Activated CD4-positive, alpha-beta T cell treated with anti-CD3 and anti-CD28 coated beads, Interleukin-2, amount 50 U/mL, for 24 hours (primary cell): ENCODE data around the gene HARS1.
"Not testable (repeated sequence)": the region's sequence is repeated elsewhere in the genome, so short reads cannot be mapped to it uniquely, and the experiment has no call there.

Source experiments
- DNase-seq, 2 donors: peaks; one replicate each; pipeline ENCODE4 v3.0.0-alpha.2; 2020; ENCODE audit warnings: low read depth in 1 of 2, low spot score in 1 of 2

HARS1 gene, protein sequence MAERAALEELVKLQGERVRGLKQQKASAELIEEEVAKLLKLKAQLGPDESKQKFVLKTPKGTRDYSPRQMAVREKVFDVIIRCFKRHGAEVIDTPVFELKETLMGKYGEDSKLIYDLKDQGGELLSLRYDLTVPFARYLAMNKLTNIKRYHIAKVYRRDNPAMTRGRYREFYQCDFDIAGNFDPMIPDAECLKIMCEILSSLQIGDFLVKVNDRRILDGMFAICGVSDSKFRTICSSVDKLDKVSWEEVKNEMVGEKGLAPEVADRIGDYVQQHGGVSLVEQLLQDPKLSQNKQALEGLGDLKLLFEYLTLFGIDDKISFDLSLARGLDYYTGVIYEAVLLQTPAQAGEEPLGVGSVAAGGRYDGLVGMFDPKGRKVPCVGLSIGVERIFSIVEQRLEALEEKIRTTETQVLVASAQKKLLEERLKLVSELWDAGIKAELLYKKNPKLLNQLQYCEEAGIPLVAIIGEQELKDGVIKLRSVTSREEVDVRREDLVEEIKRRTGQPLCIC

DNA sequence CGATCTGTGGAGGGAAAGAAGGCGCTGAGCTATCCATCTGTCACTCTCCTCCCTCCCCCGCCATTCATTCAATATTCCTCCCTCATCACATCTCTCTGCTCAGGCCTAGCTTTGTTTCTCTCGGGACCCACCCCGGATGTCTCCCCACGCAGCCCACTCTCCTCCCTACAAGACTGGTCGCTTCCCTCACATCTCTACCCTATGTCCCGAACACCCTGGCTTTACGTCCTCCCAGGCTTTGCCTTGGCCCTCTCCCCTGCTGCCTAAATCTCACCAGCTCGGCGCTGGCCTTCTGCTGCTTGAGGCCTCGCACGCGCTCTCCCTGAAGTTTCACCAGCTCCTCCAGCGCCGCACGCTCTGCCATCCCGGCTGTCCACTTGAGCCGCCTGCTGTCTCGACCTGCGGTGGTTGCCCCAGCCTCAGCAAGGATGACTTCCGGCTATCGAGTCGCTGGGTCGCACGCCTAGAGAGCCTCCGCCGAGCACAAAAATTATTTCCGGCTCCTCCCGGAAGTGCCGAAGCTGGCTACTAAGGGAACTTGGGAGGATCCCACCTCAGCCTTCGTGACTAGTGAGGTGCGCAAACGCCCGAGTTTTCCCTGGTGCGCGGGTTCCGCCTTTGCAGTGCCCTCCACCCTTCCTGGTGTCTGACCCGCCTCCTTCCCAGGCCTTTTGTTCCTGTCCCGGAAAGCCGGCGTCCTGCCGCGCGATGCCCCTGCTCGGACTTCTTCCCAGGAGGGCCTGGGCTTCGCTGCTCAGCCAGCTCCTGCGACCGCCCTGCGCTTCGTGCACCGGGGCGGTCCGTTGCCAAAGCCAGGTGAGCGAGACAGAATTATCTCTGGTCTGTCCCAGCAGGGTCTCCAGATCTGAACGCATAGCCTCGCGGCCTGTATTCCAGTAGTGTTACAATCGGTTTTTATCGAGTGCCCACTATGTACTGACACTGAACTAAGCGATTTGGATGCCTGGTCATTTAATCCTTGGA lies at the start of gene HARS1, which contains the start of gene HARS2:
Gene HARS1 (minus strand): TSS at position 430 of the 984 bp plus-strand sequence. CDS start 66 bp downstream, at position 364.
Gene HARS2 (plus strand): TSS at position 515 of the 984 bp plus-strand sequence. CDS start 194 bp downstream, at position 709.
- peak; percentile 60 to 86 for DNase-seq

DNA sequence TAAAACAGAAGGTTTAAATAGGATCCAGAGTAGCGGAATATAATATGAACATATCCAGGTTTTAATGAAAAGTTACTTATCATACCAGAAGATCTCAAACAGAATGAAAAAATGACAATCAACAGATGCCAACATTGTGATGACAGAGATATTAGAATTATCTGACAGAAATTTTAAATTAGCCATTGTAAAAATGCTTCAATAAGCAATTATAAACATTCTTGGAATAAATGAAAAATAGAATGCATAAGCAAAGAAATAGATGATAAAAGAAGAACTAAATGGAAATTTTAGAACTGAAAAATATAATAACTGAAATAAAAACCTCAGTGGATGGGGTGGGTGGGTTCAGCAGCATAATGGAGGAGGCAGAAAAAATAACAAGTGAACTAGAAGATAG lies 46.3 kb upstream of the HARS1 start:
- DNase-seq = no peak

DNA sequence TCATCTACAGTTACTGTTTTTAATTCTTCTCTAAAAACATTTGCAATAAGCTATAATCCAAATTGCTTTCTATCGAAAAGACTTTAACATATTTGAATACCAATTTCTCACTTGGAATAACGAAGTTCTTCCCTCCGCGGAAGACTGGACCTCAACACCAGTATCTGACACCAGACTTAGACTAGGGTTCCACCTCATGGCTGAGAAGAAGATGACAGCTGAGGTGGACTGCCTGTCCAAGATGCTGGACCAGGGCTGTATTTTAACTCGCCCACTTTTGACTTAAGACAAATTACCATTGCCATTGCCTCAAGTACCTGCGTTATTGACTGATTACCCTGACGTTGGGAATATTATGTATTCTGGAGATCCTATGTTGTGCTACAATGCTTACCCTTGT lies 43.2 kb upstream of the HARS1 start:
- no peak for DNase-seq

DNA sequence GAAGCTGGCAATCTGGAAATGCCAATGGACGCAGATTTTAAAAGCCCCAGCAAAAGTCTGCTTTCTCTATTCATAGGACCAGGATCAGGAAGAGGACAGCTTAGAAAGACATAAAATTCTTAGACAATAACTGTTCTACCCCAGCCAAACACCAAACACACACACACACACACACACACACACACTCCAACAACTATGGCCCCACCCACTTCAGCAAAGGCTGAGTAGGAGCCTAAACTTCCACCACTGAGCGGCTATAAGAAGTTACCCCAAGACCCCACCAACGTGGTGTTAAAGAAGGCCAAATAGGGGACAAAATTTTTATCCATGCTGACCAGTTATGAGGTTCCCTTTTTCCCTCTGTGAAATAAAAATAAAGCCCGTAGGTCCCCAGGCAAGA lies 41.9 kb upstream of the HARS1 start:
- no peak for DNase-seq

DNA sequence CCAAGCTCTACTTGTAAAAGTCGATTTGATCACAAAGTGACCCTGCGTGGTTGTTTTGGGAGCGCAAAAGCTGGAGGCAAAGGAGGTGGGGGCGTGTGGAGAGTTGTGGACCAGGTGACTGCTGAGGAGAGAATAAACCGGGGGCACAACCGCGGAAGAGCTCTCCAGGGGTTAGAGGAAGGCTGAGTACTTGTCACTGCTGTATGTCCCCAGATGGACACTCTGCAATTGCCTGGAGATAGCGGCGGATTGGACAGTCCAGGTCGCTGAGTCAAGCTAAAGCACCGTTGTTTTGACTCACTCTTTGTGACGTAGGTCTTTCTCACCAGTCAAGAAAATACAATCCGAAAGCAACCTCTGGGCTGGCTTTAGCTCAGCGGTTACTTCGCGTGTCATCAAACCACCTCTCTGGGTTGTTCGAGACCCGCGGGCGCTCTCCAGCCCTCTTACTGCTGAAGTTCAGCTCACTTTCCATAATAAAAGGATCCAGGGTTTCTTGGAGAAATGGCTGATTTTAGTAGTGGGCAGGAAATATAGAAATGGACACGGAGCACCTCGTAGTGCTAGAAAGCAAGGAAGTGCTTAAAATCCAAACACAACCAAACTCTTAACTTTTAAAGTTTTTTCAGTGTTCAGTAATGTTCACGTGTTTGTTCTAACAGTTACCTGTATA lies 34.8 kb upstream of the HARS1 start:
- peak; percentile 70 to 86 for DNase-seq

DNA sequence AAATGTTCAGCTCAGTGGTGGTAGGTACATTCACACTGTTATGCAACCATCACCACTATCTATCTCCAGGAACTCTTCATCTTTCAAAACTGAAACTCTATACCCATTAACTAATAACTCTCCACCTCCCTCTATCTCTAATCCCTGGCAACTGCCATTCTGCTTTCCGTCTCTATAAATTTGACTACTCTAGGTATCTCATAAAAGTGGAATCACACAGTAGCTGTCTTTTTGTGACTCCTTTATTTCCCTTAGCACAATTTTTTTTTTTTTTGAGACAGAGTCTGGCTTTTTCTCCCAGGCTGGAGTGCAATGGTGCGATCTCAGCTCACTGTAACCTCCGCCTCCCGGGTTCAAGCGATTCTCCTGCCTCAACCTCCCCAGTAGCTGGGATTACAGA lies 30.2 kb upstream of the HARS1 start:
- not testable (repeated sequence) for DNase-seq

DNA sequence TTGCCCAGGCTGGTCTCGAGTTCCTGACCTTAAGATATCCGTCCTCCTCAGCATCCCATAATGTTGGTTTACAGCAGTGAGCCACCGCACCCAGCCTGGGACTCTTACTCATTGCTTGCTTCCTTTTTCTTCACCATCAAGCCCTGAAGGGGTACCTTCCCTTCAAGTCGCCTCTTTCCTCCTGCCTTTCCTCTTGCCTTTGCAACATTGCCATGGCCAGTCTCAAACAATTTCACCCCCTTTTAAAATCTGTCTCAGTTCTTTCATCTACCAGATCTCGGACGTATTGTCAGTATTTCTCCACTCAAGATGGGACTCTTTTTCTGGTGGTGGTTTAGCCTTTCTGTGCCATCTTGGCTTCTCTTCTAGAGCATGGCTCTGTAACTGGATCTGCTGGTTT lies 29.6 kb upstream of the HARS1 start:
- DNase-seq = not testable (repeated sequence)

DNA sequence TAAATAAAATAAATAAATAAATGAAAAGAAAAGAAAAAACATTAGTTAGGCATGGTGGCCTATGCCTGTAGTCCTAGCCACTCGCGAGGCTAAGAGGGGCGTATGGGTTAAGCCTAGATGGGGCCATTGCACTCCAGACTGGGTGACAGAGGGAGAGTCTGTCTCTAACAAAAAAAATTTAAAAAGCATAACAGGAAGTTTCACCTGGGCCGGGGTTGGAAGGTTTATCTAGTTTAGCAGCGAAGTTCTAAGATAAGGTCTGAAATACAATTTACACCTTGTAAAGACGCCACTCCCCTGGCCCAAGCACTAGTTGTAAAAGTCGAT lies 27.1 kb upstream of the HARS1 start:
- DNase-seq = no peak

DNA sequence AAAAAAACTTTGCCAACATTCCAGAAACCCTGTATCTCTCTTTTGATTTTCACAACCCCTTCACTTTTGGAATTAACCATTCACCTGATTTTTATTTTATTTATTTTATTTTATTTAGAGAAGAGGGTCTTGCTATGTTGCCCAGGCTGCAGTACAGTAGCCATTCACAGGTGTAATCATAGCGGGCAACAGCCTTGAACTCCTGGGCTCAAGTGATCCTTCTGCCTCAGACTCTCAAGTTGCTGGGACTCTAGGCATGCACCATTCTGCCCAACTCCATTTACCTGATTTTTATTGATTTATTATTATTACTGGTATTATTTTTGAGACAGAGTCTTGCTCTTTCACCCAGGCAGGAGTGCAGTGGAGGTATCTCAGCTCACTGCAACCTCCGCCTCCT lies 25.1 kb upstream of the HARS1 start:
- not testable (repeated sequence) for DNase-seq

DNA sequence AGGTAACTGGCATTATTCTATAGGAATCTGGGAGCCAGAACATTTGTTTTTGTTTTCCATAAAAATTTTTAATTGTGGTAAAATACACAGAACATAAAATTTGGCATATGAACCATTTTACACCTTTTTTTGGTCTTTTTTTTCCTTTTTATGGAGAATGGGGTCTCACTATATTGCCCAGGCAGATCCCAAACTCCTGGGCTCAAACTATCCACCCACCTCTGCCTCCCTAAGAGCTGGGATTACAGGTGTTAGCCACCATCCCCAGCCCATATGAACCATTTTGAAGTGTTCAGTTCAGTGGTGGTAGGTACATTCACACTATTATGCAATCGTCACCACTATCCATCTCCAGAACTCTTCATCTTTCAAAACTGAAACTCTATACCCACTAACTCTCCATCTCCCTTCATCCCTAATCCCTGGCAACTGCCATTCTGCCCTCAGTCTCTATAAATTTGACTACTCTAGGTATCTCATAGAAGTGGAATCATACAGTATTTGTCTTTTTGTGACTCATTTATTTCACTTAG lies 22.5 kb upstream of the HARS1 start:
- no peak for DNase-seq

DNA sequence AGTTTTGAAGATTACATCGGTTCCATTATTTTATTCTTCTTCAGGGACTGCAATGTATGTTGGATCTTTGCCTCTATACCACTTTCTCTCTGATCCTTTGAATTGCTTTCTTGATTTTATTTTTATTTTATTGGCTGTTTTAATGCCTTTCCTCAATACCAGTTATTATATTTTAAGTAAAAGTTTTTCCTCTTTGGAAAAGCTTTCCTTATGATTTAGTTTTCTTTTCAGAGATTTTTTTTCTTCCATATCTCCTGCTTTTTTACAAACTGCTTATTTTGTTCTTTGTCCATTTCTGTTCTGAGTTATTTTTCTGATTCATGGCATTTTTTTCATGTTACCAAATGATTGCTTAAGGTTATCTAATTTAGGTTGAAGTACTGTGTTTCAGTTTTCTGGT lies 20.6 kb upstream of the HARS1 start:
- no peak for DNase-seq

DNA sequence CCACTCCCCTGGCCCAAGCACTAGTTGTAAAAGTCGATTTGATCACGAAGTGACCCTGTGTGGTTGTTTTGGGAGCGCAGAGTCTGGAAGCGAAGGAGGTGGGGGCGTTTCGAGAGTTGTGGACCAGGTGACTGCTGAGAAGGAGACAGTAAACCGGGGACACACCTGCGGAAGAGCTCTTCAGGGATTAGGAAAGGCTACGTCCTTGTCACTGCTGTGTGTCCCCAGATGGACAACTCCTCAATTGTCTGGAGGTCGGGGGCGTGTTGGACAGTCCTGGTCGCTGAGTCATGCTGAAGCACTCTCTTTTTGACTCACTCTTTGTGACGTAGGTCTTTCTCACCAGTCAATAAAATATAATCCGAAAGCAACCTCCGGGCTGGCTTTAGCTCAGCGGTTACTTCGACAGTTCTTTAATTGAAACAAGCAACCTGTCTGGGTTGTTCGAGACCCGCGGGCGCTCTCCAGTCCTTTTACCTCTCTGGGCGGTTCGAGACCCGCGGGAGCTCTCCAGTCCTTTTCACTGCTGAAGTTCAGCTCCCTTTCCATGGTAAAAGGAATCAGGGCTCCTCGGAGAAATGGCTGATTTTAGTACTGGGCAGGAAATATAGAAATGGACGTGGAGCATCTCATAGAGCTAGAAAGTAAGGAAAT lies 19.9 kb upstream of the HARS1 start:
- DNase-seq = peak; percentile 69 to 94

DNA sequence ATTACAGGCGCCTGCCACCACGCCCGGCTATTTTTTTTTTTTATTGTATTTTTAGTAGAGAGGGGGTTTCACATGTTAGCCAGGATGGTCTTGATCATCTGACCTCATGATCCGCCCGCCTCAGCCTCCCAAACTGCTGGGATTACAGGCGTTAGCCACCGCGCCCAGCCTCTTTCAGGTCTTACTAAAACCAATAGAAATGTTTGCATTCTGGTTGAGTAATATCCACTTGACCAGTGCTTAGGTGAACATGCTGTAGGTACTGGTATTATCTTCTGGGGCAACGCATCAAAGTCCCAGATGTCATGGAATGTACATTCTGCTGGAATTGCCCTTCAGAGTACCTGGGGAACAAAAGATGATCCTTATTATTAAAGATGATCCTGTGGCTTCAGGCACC lies 17.6 kb upstream of the HARS1 start:
- DNase-seq = not testable (repeated sequence)

DNA sequence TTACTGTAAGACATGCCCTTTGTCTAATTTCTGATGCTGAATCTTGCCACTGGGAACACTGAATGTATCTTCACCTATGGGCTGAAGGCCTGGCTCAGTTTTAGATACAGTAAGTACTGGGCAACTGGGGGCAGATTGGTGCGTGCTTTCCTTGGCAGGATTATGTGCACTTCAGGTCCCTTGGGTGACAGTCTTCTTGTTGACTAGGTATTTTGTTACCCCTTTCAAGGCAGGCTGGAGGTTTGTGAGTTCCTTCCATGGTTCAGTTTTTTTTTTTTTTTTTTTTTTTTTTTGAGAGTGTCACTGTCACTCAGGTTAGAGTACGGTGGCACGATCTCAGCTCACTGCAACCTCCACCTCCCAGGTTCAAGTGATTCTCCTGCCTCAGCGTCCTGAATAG lies 16.6 kb upstream of the HARS1 start:
- DNase-seq = no peak

DNA sequence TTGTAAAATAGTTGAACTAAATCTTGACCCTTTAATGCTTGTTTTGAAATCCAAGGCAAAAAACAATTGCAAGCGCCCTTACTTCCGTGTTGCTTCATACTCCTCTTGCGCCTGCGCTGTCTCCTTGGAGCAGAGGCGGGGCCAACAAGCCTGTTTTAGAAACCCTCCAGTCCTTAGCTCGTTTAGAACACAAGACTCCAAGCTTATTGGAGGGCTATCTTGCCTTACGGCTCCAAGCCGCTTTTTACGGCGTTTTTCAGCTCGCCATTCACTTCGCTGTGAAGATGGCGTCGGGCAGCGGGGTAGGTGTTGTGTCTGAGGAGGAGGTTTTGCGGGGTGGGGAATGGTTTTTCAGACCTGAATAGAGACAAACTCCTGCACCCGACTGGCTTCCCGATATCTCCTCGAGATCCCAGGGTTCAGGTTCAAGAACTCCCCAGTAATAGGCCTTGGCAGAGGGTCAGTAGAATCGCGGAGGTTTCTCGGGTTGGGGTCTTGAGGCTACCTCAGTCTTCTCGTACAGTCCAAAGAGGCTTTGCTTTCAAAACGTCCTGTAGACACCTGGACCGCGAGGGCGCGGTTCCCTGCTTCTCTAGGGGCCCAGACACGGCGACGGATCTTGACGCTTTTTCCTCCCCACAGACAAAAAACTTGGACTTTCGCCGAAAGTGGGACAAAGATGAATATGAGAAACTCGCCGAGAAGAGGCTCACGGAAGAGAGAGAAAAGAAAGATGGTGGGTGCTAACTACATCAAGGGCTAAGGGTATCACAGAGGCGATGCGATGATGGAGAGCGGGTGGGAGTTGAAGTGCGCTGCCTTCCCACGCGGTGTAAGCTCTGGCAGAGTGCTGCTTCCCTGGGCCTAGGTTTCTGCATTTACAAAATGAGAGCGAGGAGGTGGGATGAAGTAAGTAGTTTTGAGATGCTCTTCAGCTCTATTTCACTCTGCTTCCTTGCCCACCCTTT lies 9.3 kb upstream of the HARS1 start, which contains the start of gene ZMAT2:
Gene ZMAT2 (plus strand): TSS at position 271 of the 968 bp plus-strand sequence. CDS start 14 bp downstream, at position 285.
- peak; percentile 67 to 91 for DNase-seq

DNA sequence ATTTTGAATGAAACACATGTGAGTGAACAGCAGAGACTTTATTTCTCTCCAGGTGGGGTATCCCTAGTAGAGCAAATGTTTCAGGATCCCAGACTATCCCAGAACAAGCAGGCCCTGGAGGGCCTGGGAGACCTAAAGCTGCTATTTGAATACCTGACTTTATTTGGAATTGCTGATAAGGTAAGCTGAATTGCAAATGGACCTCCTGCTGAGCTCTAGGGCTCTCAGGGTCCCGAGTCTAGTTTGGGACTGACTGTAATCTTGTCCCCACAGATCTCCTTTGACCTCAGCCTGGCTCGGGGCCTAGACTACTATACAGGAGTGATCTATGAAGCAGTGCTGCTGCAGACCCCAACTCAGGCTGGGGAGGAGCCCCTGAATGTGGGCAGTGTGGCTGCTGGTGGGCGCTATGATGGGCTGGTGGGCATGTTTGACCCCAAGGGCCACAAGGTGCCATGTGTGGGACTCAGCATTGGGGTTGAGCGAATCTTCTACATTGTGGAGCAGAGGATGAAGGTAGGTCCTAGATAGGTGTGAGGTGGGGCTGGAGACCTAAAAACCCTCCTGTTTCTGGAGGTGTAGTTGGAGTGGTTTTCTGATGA lies 5.8 kb upstream of the HARS1 start:
- no peak for DNase-seq

DNA sequence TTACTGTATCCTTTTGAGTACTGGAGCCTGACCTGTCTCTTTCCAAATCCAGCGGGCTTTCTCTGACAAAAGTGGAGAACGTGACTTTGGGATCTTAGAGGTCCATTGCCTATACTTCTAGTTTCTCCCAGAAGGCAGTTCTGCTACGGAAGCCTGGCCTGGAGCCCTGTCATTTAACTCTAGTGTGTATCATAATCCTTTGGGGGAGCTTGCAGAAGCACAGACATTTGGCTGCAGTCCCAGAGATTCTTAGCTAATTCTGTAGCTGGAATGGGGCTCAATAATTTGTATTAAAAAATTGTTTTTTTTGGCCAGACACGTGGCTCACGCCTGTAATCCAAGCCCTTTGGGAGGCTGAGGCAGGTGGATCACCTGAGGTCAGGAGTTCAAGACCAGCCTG lies 3.1 kb upstream of the HARS1 start:
- no peak for DNase-seq

DNA sequence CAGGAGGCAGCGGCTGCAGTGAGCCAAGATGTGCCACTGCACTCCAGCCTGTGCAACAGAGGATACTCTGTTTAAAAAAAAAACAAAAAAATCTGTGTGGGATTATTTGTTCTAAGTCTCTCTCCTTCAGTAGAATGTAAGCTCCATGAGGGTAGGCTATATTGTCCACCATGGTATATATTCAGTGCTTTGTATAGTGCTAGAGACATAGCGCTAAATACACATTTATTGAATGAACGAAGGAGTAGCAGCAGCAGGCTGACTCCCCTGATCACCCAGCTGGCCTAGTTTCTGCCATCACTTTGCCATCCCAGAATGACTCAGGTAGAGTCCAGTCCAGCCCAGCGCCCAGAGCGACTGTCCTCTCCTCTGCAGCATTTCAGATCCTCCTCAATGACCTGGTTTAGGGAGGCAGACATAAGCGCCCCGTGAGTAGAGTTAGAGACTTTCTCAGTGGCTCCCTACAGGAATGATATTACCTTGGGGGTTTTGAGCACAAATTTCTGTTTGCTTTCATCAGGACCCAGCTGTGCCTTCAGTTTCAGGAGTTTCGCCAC lies 716 bp downstream of the HARS1 start:
- DNase-seq = no peak
